IPS-NIHi11 (cell line): Measurements from ENCODE around the gene MRPL43.
"Not testable (repeated sequence)": the region's sequence is repeated elsewhere in the genome, so short reads cannot be mapped to it uniquely, and the experiment has no call there.

Experiments
- DNase-seq: peaks from one replicate; pipeline ENCODE4 v3.0.0; 2012; ENCODE audit warnings: mixed read lengths, low spot score

The MRPL43 gene

GRCh38 chr10:100982916-100983830, 4.1 kb downstream of the MRPL43 start:
- no peak for DNase-seq

DNA sequence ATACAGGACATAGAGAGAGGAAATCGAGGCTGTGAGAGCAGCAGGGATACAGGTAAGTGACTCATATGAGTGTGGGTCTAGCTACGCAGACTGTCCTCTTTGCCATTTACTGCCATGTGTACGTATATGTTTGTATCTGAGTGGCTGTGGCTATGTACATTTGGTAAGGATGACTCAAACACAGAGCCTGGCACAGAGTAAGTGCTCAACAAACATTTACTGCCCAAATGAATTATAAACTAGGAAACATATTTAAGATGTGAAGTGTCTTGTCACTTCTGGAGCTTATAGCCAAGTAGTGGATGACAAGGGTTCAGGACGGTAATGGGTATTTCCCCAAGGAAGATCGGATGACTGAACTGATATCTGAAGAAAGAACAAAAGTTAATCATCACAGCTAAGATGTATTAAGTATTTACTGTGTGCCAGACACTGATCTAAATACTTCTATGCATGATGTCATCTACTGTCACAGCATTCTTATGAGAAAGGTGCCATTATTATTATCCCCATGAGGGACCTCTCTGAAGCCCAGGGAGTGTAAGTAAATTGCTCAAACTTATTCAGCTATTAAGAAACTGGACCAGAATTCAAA, 6.0 kb downstream of the MRPL43 start:
- DNase-seq, result no peak

GRCh38 chr10:100980711-100981110, 6.6 kb downstream of the MRPL43 start:
- DNase-seq, result no peak

DNA sequence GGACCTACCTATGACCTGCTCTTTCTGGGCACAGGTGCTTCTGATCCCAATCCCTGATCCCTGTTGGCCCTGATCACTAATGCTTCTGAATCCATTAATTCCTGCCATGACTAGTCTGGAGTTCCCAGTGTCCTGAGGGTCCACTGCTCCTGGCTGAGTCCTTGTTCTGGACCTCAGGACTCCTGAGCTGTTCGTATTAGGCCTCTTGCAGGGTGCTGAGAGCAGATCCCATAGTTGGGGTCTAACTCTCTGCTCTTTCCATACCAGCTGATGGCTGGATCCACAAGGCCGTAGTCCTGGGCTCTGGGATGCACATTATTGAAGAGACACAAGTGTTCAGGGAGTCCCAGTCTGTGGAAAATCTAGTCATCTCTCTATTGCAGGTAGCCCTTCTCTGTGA, 7.0 kb downstream of the MRPL43 start:
- no peak for DNase-seq

DNA sequence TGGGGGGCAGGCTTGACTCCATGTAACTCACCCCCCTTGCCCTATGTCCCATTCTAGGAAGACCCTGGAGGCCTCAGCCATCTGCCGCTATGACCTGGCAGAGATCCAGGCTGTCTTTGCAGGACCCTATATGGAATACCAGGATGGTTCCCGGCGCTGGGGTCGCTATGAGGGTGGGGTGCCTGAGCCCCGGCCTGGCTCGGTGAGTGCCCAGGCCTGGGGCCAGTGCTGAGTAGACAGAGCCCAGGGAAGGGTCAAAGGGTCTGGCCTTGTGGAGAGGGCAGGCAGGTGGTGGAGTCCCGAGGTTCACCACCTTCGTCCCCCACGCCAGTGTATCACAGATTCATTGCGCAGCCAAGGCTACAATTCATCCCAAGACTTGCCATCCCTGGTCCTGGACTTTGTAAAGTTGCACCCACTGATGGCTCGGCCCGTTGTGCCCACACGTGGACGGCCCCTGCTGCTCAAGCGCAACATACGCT, 7.5 kb downstream of the MRPL43 start:
- DNase-seq, result no peak

- DNase-seq, result no peak
These were observed 8.4 kb downstream of the MRPL43 start for GRCh38 chr10:100978901-100979195.

- no peak for DNase-seq
These were observed 9.0 kb downstream of the MRPL43 start for GRCh38 chr10:100978121-100978900.

DNA sequence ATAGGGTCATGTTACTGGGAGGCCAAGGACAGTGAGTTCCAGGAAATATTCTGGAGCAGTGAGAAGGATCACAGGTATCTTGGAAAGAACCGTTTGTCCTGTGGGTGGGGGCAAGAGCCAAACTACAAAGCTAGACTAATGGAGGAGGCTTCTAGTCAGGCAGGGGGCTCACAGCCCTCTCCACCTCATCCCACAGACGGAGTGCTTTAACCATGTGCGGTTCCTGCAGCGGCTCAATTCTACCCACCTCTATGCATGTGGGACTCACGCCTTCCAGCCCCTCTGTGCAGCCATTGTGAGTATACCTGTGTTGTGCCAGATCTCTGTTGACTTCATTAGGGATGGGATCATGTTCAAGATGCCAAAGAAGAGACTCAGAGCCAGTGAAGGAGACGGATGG, 9.9 kb downstream of the MRPL43 start:
- DNase-seq, result no peak

DNA sequence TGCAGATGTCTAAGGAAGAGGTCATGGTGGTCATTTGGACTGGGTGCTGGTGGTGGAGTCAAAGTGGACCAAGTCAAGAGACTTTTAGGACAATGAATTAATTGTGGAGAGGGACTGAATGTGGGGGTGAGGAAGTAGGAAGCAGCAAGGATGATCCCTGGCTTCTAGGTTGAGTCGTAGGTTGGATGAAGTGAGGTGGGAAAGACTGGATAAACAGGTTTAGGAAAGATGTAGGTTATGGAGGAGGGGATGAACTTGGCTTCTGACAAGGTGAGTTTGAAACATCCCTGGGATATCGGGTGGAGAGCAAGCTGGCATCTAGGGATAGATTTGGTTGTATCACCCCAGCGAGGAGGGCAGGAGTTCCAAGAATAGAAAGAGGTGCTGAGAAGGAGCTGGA, 10.4 kb downstream of the MRPL43 start:
- no peak for DNase-seq

- not testable (repeated sequence) for DNase-seq
These were observed 11.9 kb downstream of the MRPL43 start for GRCh38 chr10:100975397-100975796.

GRCh38 chr10:100972904-100973535, 14.3 kb downstream of the MRPL43 start:
- no peak for DNase-seq

- no peak for DNase-seq
These were observed 15.0 kb downstream of the MRPL43 start for GRCh38 chr10:100972115-100972903.

- DNase-seq, result no peak
These were observed 16.1 kb downstream of the MRPL43 start for GRCh38 chr10:100970914-100971811.

DNA sequence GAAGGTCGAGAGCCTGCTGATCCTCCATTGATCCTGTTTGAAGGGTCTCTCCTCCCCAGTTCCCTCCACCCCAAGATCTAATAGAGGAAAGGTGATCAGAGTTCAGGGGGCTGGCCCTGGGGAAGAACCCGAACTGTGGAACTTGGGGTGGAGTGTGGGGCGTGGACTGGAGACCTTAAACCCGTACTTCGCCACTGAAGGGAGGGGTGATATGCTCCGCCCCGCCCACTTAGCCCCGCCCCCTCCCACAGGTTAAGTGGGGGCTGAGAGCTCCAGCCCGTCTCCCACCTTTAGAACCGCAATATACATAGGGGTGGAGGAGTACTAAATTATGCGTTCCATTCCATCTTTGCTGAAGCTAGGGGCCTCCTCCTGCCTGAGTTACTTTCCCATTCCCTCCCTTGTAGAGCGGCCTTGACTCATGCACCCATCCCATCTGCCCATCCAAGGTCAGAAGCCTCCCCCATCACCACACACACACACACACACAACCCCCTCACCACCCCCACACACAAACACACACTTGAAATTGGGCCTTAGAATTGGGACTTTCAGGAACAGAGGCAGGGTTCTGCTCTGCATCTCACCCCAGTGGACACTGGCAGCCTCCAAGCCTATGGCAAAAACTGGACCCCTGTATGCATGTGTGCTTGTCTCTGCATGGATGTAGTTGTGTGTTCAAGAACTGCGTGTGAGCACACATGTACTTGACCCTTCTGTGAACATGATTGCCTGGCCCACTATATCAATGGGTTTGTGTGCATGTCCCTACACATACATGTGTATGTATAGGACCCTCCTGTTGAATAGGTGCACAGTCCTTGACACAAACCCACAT, 17.0 kb downstream of the MRPL43 start:
- peak; percentile 78 for DNase-seq

- DNase-seq, result peak; percentile 93
These were observed 17.9 kb downstream of the MRPL43 start, which contains the start of gene SEMA4G for GRCh38 chr10:100969187-100970075. Gene SEMA4G (plus strand): TSS chr10:100969504. CDS start chr10:100972913, 3,409 bp downstream.

- no peak for DNase-seq
These were observed 18.5 kb downstream of the MRPL43 start for GRCh38 chr10:100968863-100969186.

DNA sequence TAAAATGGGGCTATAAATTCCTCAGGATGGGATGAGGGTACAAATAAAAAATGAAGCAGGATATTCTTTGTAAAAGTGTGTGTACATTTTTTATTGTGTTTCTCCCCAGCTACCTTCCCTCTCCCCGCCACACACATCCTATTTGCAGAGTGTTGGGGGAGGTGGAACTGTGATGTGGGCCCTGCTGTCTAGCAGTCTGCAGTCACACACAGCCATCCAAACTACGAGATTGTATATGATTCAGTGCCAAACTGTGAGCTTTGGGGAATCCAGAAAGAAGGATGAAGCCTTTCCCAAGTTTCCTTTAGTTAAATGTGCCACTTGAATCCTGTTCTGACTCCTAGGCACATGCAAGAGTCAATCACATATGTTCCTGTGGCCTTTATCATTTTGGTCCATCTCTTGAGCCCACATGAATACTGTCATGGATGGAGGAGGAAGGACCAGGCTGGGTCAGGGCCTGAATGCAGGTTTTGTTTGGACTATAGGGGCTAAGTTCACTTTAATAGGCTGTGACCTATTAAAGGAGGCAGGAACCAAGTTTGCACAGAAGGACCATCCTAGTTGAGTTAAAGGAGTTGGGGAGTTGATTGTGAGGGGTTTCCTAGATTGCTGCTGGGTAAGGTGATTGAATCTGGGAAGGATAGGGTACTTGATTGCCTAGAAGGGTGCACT, 19.1 kb downstream of the MRPL43 start:
- DNase-seq, result no peak

DNA sequence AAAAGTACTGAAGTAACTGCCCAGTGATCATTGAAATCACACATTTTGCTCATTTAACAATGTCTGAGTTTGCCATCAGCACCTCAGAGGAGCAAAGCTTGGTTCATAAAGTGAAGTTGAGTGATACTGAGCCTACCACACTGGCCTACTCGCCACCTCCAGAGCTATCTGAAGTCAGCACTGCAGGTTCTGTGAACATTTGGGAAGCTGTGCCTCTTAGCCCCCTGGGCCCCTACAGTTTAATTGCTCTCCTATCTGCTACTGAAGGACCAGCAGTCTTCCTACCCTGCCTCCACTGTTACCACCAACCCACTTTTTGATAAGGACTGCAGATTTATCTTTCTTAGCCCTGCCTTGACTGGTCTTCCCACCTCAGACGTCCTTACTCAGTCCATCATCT, 20.0 kb downstream of the MRPL43 start:
- no peak for DNase-seq
